Liver (tissue), 3 donors: Measurements from ENCODE around the gene PGGHG.

Experiments used
- CTCF ChIP-seq: fragments of 150-350 bp; IDR thresholded peaks from 2 replicates; pipeline ENCODE4 v1.5.1; 2017; ENCODE audit warnings: improper control_type of control experiment, low read depth, low read length; ENCODE audit not compliant: missing input control
- EGR1 ChIP-seq, 2 donors: IDR thresholded peaks; 2 replicates each; pipeline ENCODE4 v1.6.1; 2016 to 2018; ENCODE audit warnings: antibody characterized with exemption in 2 of 2, low read depth in 2 of 2
- GABPA ChIP-seq, 2 donors: IDR thresholded peaks in 1 of 2; conservative IDR thresholded peaks in 1 of 2; 2 replicates each; pipeline ENCODE4 v1.6.1; 2016; ENCODE audit warnings: antibody characterized with exemption in 2 of 2, mild to moderate bottlenecking in 1 of 2, moderate library complexity in 1 of 2
- JUND ChIP-seq, 2 donors: IDR thresholded peaks; 2 replicates each; pipeline ENCODE4 v1.6.1; 2016; ENCODE audit warnings: antibody characterized with exemption in 2 of 2
- MAX ChIP-seq: IDR thresholded peaks from 2 replicates; pipeline ENCODE4 v1.6.1; 2016; ENCODE audit warnings: antibody characterized with exemption
- REST ChIP-seq: IDR thresholded peaks from 2 replicates; pipeline ENCODE4 v1.6.1; 2016; ENCODE audit warnings: antibody characterized with exemption, mild to moderate bottlenecking
- RXRA ChIP-seq, 2 donors: IDR thresholded peaks; 2 replicates each; pipeline ENCODE4 v1.6.1; 2017 to 2018; ENCODE audit warnings: antibody characterized with exemption in 2 of 2, mild to moderate bottlenecking in 1 of 2
- TAF1 ChIP-seq: conservative IDR thresholded peaks from 2 replicates; pipeline ENCODE4 v1.6.1; 2016; ENCODE audit warnings: antibody characterized with exemption, mild to moderate bottlenecking
- ZBTB33 ChIP-seq: IDR thresholded peaks from 2 replicates; pipeline ENCODE4 v1.6.1; 2016; ENCODE audit warnings: antibody characterized with exemption
- donor health status: healthy.
- donor health status: healthy.

GRCh38 chr11:307766-308708 lies 19.1 kb downstream of the PGGHG start, which contains the start of gene IFITM2:
- TF ChIP-seq CTCF (peak; percentile 15), MAX (peak; percentile 98), EGR1 (IDR thresholded peaks at IDR 0.05; ENCODE audit: low read depth in 2 of 2) (peak; percentile 43 to 90), REST (peak; percentile 90), JUND (IDR thresholded peaks at IDR 0.05) (peak in 1 of 2 donors; percentile 22), ZBTB33 (peak; percentile 62), GABPA (IDR thresholded peaks at IDR 0.05 in 1 of 2, conservative IDR thresholded peaks at IDR 0.05 in 1 of 2) (peak; percentile 47 to 72), RXRA (IDR thresholded peaks at IDR 0.05) (peak; percentile 69 to 76), TAF1 (peak; percentile 85)
